GDM1 (cell line): ENCODE data around the gene IGFBP6.

ENCODE experiments used
- DNase-seq: peaks from one replicate; lab custom pipeline; 2025; lab: John Stamatoyannopoulos, UW

IGFBP6 gene

DNA sequence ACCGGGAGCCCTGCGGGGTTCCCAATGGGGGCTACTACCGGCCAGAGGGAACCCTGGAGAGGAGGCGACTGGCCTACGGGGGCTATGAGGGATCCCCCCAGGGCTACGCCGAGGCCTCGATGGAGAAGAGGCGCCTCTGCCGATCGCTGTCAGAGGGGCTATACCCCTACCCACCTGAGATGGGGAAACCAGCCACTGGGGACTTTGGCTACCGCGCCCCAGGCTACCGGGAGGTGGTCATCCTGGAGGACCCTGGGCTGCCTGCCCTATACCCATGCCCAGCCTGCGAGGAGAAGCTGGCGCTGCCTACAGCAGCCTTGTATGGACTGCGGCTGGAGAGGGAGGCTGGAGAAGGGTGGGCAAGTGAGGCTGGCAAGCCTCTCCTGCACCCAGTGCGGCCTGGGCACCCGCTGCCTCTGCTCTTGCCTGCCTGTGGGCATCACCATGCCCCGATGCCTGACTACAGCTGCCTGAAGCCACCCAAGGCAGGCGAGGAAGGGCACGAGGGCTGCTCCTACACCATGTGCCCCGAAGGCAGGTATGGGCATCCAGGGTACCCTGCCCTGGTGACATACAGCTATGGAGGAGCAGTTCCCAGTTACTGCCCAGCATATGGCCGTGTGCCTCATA lies 37.9 kb upstream of the IGFBP6 start:
- no peak for DNase-seq

DNA sequence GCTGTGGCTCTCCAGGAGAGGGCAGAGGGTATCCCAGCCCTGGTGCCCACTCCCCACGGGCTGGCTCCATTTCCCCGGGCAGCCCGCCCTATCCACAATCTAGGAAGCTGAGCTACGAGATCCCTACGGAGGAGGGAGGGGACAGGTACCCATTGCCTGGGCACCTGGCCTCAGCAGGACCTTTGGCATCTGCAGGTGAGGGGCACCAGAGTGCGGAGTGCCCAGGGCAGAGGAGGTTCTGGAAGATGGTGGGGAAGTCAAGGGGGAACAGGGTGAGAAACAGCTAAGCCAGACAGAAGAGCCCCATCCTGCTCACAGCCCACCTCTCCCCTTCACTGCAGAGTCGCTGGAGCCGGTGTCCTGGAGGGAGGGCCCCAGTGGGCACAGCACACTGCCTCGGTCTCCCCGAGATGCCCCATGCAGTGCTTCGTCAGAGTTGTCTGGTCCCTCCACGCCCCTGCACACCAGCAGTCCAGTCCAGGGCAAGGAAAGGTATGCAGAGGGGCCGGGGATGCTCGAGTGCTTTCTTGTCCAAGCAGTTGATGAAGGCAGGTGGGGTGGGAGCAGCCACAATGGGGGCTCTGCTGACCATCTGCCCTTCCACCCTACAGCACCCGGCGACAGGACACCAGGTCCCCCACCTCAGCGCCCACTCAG lies 37.3 kb upstream of the IGFBP6 start:
- no peak for DNase-seq

DNA sequence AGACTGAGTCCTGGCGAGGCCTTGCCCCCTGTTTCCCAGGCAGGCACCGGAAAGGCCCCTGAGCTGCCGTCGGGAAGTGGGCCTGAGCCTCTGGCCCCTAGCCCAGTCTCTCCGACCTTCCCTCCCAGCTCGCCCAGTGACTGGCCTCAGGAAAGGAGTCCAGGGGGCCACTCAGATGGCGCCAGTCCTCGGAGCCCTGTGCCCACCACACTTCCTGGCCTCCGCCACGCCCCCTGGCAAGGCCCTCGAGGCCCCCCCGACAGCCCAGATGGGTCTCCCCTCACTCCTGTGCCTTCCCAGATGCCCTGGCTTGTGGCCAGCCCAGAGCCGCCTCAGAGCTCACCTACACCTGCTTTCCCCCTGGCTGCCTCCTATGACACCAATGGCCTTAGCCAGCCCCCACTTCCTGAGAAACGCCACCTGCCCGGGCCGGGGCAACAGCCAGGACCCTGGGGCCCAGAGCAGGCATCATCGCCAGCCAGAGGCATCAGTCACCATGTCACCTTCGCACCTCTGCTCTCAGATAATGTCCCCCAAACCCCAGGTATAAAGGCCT lies 36.7 kb upstream of the IGFBP6 start:
- no peak for DNase-seq

GRCh38 chr12:53061404-53062010 lies 36.0 kb upstream of the IGFBP6 start:
- DNase-seq: no peak

DNA sequence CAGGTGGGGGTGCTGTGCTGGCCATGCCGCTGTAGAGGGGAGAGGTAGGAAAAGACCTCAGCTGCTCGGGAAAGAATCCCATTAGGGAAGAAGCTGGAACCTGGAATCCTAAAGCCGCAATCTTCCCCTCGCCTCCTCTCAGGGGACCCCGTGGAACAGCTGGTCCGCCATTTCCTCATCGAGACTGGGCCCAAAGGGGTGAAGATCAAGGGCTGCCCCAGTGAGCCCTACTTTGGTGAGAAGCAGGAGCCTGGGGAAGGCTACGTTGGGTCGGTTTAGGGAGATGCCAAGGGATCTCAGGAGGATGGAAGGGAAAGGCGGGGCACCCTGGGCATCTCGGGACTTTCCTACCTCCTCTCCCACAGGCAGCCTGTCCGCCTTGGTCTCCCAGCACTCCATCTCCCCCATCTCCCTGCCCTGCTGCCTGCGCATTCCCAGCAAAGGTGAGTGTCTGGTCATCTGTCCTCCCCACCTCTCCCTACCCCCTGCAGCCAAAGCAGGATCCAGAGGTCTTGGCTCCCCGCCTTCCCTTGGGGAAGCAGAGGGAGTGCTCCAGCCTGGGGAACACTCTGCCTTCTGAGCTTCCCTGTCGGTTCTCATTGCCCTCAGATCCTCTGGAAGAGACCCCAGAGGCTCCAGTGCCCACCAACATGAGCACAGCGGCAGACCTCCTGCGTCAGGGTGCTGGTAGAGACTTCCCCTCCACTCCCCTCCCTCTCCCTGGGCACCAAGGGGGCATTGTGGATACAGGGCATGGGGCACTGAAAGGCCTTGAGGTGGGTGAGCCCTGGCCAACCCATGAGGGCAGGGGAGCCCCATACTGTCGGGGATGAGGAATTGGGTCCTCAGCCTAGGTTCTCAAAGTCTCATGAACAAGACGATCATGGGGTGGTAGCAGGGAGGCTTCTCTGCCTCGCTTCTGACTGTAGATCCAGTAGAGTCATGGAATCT lies 35.2 kb upstream of the IGFBP6 start:
- DNase-seq: no peak

GRCh38 chr12:53062977-53063707 lies 34.3 kb upstream of the IGFBP6 start:
- no peak for DNase-seq

GRCh38 chr12:53063708-53064612 lies 33.5 kb upstream of the IGFBP6 start:
- DNase-seq: no peak

GRCh38 chr12:53064613-53065436 lies 32.6 kb upstream of the IGFBP6 start:
- DNase-seq: no peak

- DNase-seq: no peak
Measured at GRCh38 chr12:53065470-53065869, 32.0 kb upstream of the IGFBP6 start.

GRCh38 chr12:53065975-53066931 lies 31.2 kb upstream of the IGFBP6 start:
- DNase-seq: no peak

GRCh38 chr12:53067074-53067992 lies 30.1 kb upstream of the IGFBP6 start:
- no peak for DNase-seq

- DNase-seq: no peak
Measured at GRCh38 chr12:53067993-53068770, 29.3 kb upstream of the IGFBP6 start.

DNA sequence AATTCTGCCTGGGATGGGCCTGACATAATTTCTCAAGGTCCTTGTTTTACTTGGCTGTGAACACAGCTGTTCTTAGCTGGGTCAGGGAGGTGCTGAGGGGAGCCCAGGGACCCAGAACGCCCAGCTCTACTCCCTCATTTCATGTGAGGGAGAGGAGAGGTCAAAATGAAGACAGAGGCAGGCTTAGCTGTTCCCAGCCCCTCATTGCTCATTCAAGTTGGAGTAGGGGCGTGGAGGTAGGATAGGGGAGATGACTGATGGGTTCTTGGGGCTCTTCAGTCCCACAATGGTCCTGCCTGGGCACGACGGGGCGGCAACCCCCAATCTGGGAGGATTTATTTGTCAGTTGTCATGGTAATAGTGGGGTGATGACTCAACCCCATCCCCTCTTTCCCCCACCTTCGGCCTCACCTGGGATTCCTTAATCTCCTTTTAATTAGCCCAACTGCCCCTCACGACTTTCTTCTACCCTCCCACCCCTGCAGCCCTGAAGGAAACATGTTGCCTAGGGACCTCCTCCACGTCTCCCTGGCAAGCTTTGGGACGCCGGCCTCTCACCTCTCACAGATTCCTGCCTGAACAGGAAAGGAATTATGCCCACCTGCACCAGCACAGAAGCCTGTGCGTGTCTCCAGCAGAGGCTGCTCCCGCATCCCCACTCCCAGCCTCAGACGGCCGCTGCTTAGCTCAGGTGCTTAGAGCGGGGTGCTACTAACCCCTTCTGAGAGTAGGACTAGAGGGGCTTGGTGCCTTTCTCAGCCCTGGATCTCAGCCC lies 28.5 kb upstream of the IGFBP6 start:
- DNase-seq: no peak

GRCh38 chr12:53069621-53070410 lies 27.7 kb upstream of the IGFBP6 start:
- no peak for DNase-seq
